ENCODE measurements around the gene GRIN2A. TPM values are rescaled to one million over a fixed set of nuclear protein-coding genes. Genes with fewer than 3 reads are reported as not detected.

GRIN2A gene
- total RNA-seq, 1 experiment from 2014 or later: 34.6 TPM

- Mint-ChIP-seq H3K4me3 (ENCODE audit: low read depth, unreplicated experiment) (no peak overlapping the region), H3K4me1 (ENCODE audit: low read depth, unreplicated experiment) (peaks cover 6% of the 10 kb centered on the region), H3K27me3 (ENCODE audit: unreplicated experiment) (peaks cover 16% of the 10 kb centered on the region), H3K27ac (ENCODE audit: unreplicated experiment) (no peak overlapping the region), H3K9me3 (ENCODE audit: low read depth, unreplicated experiment) (no peaks in the 10 kb centered on the region), H3K36me3 (ENCODE audit: insufficient read depth, unreplicated experiment) (no peaks in the 10 kb centered on the region)
- intact Hi-C loops (cut with micrococcal nuclease; ENCODE audit: unreplicated experiment): no loop called here
- CTCF ChIA-PET: interaction anchor here (0.7 kb wide), 1 partner anchor 92 kb away, joined by 5 read pairs; no protein-coding TSS in a partner anchor
- BruUV-seq (replicated peaks): no TSS peak
- TF ChIP-seq CTCF (IDR thresholded peaks at IDR 0.05; ENCODE audit: unreplicated experiment): no peak
- DNase-seq: no peak
Observed at GRCh38 chr16:9723136-9723535, 459.1 kb downstream of the GRIN2A start.

GRCh38 chr16:9713907-9714306 is 468.3 kb downstream of the GRIN2A start:
- Mint-ChIP-seq H3K27ac (ENCODE audit: unreplicated experiment) (no peak overlapping the region), H3K4me3 (ENCODE audit: low read depth, unreplicated experiment) (no peak overlapping the region), H3K9me3 (ENCODE audit: low read depth, unreplicated experiment) (peaks cover 13% of the 10 kb centered on the region), H3K27me3 (ENCODE audit: unreplicated experiment) (peaks cover 14% of the 10 kb centered on the region), H3K36me3 (ENCODE audit: insufficient read depth, unreplicated experiment) (no peaks in the 10 kb centered on the region), H3K4me1 (ENCODE audit: low read depth, unreplicated experiment) (no peaks in the 10 kb centered on the region)
- intact Hi-C loops (cut with micrococcal nuclease; ENCODE audit: unreplicated experiment): no loop called here
- TF ChIP-seq CTCF (IDR thresholded peaks at IDR 0.05; ENCODE audit: unreplicated experiment): no peak
- no TSS peak for BruUV-seq (replicated peaks)
- CTCF ChIA-PET: no interaction called here
- no peak for DNase-seq

GRCh38 chr16:9713156-9713555 is 469.1 kb downstream of the GRIN2A start:
- no TSS peak for BruUV-seq (replicated peaks)
- H3K4me3 Mint-ChIP-seq (ENCODE audit: low read depth, unreplicated experiment): no peak overlapping the region
- intact Hi-C loops (cut with micrococcal nuclease; ENCODE audit: unreplicated experiment): no loop called here
- H3K27me3 Mint-ChIP-seq (ENCODE audit: unreplicated experiment): peaks cover 22% of the 10 kb centered on the region
- peaks cover 13% of the 10 kb centered on the region for H3K9me3 Mint-ChIP-seq (ENCODE audit: low read depth, unreplicated experiment)
- DNase-seq: no peak
- no peaks in the 10 kb centered on the region for H3K36me3 Mint-ChIP-seq (ENCODE audit: insufficient read depth, unreplicated experiment)
- no peak for TF ChIP-seq CTCF (IDR thresholded peaks at IDR 0.05; ENCODE audit: unreplicated experiment)
- H3K27ac Mint-ChIP-seq (ENCODE audit: unreplicated experiment): no peak overlapping the region
- CTCF ChIA-PET: no interaction called here
- H3K4me1 Mint-ChIP-seq (ENCODE audit: low read depth, unreplicated experiment): no peaks in the 10 kb centered on the region

GRCh38 chr16:9708972-9709620 is 473.1 kb downstream of the GRIN2A start:
- no TSS peak for BruUV-seq (replicated peaks)
- Mint-ChIP-seq H3K4me1 (ENCODE audit: low read depth, unreplicated experiment) (peaks cover 30% of the 10 kb centered on the region), H3K27ac (ENCODE audit: unreplicated experiment) (no peak overlapping the region), H3K4me3 (ENCODE audit: low read depth, unreplicated experiment) (no peak overlapping the region), H3K36me3 (ENCODE audit: insufficient read depth, unreplicated experiment) (peaks cover 1% of the 10 kb centered on the region), H3K27me3 (ENCODE audit: unreplicated experiment) (peaks cover 19% of the 10 kb centered on the region), H3K9me3 (ENCODE audit: low read depth, unreplicated experiment) (peaks cover 8% of the 10 kb centered on the region)
- no peak for DNase-seq
- TF ChIP-seq CTCF (IDR thresholded peaks at IDR 0.05; ENCODE audit: unreplicated experiment): no peak
- CTCF ChIA-PET: no interaction called here
- intact Hi-C loops (cut with micrococcal nuclease; ENCODE audit: unreplicated experiment): loop anchor here (5.0 kb wide), 1 partner anchor 62 kb away; no protein-coding TSS in a partner anchor
